HEK293T (cell line): ENCODE results near the gene IRX1.

ENCODE experiments used
- CTCF ChIA-PET: fragments of 350-600 bp; formaldehyde crosslinking; extraction: SDS; loops from one replicate; lab custom pipeline; 2021; ENCODE audit warnings: antibody characterized with exemption, inconsistent platforms; lab: Yijun Ruan, JAX
- POLR2A ChIA-PET: fragments of 350-600 bp; formaldehyde crosslinking; extraction: SDS; loops from one replicate; lab custom pipeline; 2020; ENCODE audit warnings: antibody characterized with exemption, inconsistent platforms; lab: Yijun Ruan, JAX
- DNase-seq: peaks from one replicate; pipeline ENCODE4 v3.0.0; 2012; ENCODE audit warnings: mixed read lengths; ENCODE audit errors: extremely low spot score
- ARNT ChIP-seq: fragments of 450-650 bp; IDR thresholded peaks from 2 replicates; pipeline ENCODE4 v1.6.1; 2017; ENCODE audit warnings: mild to moderate bottlenecking
- BHLHE40 ChIP-seq: fragments of 450-650 bp; IDR thresholded peaks from 2 replicates; pipeline ENCODE4 v1.6.1; 2016; ENCODE audit warnings: mild to moderate bottlenecking, moderate library complexity, borderline replicate concordance
- CTBP1 ChIP-seq: fragments of 450-650 bp; IDR thresholded peaks from 2 replicates; pipeline ENCODE4 v1.6.1; 2016; ENCODE audit warnings: borderline replicate concordance
- ELF4 ChIP-seq: fragments of 450-650 bp; IDR thresholded peaks from 2 replicates; pipeline ENCODE4 v1.6.1; 2017; ENCODE audit warnings: antibody characterized with exemption
- FOXA1 ChIP-seq: fragments of 450-650 bp; IDR thresholded peaks from 2 replicates; pipeline ENCODE4 v1.6.1; 2016; ENCODE audit warnings: mild to moderate bottlenecking
- FOXK2 ChIP-seq: fragments of 450-650 bp; IDR thresholded peaks from 2 replicates; pipeline ENCODE4 v1.6.1; 2016; ENCODE audit warnings: mild to moderate bottlenecking
- FOXM1 ChIP-seq: fragments of 450-650 bp; IDR thresholded peaks from 2 replicates; pipeline ENCODE4 v1.6.1; 2017; ENCODE audit warnings: mild to moderate bottlenecking, borderline replicate concordance
- HDGF ChIP-seq: fragments of 450-650 bp; IDR thresholded peaks from 2 replicates; pipeline ENCODE4 v1.6.1; 2017; ENCODE audit warnings: antibody characterized with exemption, borderline replicate concordance
- L3MBTL2 ChIP-seq: fragments of 450-650 bp; conservative IDR thresholded peaks from 2 replicates; pipeline ENCODE4 v1.6.1; 2016; ENCODE audit warnings: mild to moderate bottlenecking
- LEF1 ChIP-seq: fragments of 450-650 bp; IDR thresholded peaks from 2 replicates; pipeline ENCODE4 v1.6.1; 2017; ENCODE audit warnings: mild to moderate bottlenecking, borderline replicate concordance
- NFRKB ChIP-seq: fragments of 450-650 bp; IDR thresholded peaks from 2 replicates; pipeline ENCODE4 v1.6.1; 2016; ENCODE audit warnings: mild to moderate bottlenecking, moderate library complexity
- SP1 ChIP-seq: fragments of 450-650 bp; IDR thresholded peaks from 2 replicates; pipeline ENCODE4 v1.6.1; 2017
- SUZ12 ChIP-seq: fragments of 450-650 bp; IDR thresholded peaks from 2 replicates; pipeline ENCODE4 v1.6.1; 2016; ENCODE audit warnings: mild to moderate bottlenecking
- TARDBP ChIP-seq: fragments of 450-650 bp; IDR thresholded peaks from 2 replicates; pipeline ENCODE4 v1.6.1; 2016
- ZNF384 ChIP-seq: fragments of 450-650 bp; IDR thresholded peaks from 2 replicates; pipeline ENCODE4 v1.6.1; 2016
- TF ChIP-seq, protein P1 (sequence below): fragments of 450-650 bp; IDR thresholded peaks from 2 replicates; pipeline ENCODE4 v1.6.1; 2016

Gene IRX1

DNA sequence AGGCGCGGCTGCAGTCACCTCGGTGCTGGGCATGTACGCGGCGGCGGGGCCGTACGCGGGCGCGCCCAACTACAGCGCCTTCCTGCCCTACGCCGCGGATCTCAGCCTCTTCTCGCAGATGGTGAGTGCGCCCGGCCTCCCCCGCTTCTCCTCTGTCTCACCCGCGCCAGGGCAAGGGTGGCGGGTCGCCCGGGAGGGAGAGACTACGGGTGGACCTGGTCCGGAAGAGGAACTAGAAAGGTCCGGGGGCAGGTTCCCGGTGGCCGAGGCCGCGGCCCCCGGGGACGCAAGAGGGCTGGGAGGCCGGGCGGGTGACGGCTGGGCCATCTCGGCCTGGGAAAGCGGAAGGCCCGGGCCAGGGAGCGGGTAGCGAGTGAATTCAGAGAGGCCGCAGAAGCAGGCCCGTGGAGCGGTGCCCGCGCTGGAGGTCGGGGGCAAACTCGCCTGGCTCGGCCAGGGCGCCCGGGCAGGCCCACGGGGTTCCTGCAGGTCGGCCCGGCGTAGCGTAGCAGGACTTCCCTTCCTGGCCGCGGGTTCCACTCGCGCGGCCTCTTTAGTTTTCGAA is 711 bp downstream of the IRX1 start:
- POLR2A ChIA-PET: no interaction called here
- TF ChIP-seq SP1 (no peak), CTBP1 (no peak), L3MBTL2 (no peak), ELF4 (no peak), FOXK2 (no peak), HDGF (no peak), ARNT (no peak), LEF1 (no peak), TARDBP (no peak), NFRKB (no peak), ZNF384 (no peak)
- TF ChIP-seq, protein P1, sequence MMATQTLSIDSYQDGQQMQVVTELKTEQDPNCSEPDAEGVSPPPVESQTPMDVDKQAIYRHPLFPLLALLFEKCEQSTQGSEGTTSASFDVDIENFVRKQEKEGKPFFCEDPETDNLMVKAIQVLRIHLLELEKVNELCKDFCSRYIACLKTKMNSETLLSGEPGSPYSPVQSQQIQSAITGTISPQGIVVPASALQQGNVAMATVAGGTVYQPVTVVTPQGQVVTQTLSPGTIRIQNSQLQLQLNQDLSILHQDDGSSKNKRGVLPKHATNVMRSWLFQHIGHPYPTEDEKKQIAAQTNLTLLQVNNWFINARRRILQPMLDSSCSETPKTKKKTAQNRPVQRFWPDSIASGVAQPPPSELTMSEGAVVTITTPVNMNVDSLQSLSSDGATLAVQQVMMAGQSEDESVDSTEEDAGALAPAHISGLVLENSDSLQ: no peak
- DNase-seq: no peak

DNA sequence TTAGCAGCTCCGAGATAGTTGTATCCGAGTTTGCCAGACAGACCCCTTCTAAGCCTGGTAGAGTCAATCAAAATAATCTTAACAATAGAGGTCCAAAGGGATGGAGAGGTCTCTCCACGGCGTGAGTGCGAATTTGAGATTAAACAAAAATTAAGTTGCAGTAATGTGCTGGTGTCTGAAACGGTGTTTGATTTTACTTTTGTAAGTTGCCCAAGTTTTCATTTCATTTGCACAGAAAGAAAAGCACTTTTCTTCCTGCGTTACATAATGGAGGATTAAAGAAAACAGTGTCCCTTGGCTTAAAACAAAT is 1.2 kb downstream of the IRX1 start:
- no peak for DNase-seq
- ChIA-PET POLR2A (no interaction called here), CTCF (no interaction called here)
- TF ChIP-seq FOXA1: no peak
- TF ChIP-seq NFRKB: no peak
- TF ChIP-seq HDGF: no peak
- no peak for TF ChIP-seq LEF1
- no peak for TF ChIP-seq BHLHE40
- TF ChIP-seq ELF4: no peak
- no peak for TF ChIP-seq CTBP1
- no peak for TF ChIP-seq TARDBP
- TF ChIP-seq FOXK2: no peak
- TF ChIP-seq, protein P1: no peak
- TF ChIP-seq ARNT: no peak
- TF ChIP-seq SUZ12: no peak
- TF ChIP-seq FOXM1: no peak
- no peak for TF ChIP-seq ZNF384
- no peak for TF ChIP-seq SP1
- no peak for TF ChIP-seq L3MBTL2

More for the DNA sequence above, 711 bp downstream of the IRX1 start:
- CTCF ChIA-PET: no interaction called here

DNA sequence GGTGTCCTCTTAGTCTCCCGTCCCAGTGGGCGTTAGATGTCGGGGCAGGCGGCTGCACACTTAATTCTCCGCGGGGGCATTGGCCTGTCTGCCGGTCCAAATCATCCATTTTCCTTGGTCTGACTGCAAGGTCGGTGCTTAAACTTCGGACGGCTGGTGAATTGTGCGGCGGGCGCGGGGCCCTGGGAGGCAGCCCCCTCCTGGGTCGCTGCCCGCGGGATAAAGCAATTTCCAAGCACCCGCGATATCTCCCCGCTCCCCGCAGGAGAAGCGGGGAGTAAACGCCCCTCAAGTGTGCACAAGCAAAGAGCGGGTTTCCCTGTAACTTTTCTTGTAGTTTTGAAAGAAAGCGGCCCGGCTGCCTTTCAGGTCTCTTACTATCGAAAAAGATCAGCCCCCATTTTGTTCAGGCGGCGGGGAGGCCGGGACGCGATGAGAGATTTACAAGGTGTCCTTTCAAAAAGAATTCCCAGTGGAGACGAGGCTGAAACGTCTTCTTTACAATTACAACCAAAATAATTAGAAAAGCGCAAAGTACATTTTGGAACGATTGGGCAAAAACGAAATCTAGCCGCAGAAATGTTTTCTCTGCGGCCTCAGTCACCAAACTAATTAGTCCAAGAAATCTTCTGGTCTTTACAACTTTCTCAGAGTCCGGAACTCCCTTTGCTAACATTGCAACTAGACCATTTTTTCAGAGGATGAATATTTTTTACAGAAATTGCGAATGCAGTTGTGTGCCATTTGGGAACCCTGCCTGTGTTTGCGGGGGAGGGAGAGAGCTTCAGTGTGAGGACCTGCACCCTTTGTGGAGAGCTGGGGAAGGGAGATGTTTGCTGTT is 1.8 kb downstream of the IRX1 start:
- DNase-seq: no peak
- ChIA-PET CTCF (no interaction called here), POLR2A (no interaction called here)
- TF ChIP-seq LEF1 (no peak), L3MBTL2 (no peak), FOXK2 (no peak), SP1 (no peak), FOXA1 (no peak), ARNT (no peak), ELF4 (no peak), TARDBP (no peak)
- TF ChIP-seq, protein P1: no peak

DNA sequence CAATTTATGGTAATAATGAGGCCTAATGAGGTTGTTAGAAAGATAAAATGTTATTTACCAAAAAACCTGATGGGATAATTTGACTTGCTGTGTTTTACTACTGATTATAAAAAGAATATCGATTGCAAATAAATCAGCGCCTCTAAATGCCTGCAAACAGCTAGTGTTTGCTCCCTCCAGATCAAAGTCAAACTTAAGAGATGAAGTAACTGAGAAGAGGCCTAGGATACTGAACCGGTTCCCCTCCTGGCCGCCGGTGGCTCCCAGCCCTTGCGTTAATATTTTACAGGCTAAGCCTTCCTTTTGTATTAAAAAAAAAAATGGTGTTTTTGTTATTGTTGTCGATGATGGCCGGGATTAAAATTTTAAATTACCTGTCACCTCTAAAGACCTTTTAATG is 2.6 kb downstream of the IRX1 start:
- ChIA-PET POLR2A (no interaction called here), CTCF (no interaction called here)
- TF ChIP-seq ELF4: no peak
- TF ChIP-seq ARNT: no peak
- TF ChIP-seq SUZ12: no peak
- no peak for TF ChIP-seq FOXK2
- TF ChIP-seq SP1: no peak
- DNase-seq: no peak

DNA sequence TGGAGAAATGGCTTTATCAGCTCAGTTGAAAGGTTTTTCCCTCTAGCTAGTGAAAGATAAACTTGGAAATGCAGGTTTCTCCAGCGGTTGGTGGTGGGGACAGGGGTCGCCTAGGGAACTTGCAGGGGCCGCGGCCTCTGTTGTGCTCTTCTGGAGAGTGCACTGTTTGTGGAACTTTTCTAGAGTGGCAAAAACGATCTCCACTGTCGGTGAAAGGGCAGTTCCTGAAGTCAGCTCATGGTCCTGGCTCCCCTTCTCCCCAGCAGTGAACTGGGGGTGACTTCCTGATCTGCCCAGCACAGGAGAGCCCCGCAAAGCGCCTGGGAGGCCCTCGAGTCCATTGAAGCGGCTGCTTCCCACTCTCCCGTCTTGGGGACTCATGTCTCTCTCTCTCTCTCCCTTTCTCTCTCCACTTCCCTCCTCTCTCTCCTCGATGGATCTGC is 3.2 kb downstream of the IRX1 start:
- TF ChIP-seq L3MBTL2 (no peak), SP1 (no peak), FOXA1 (no peak), TARDBP (no peak), ARNT (no peak), ELF4 (no peak), FOXK2 (no peak), CTBP1 (no peak), BHLHE40 (no peak), NFRKB (no peak), FOXM1 (no peak), HDGF (no peak), SUZ12 (no peak), ZNF384 (no peak), LEF1 (no peak)
- TF ChIP-seq, protein P1: no peak
- no peak for DNase-seq
- POLR2A ChIA-PET: no interaction called here
- CTCF ChIA-PET: no interaction called here
